GM12891 (cell line): ENCODE data around the gene AK8.

Experiments used
- POLR2A ChIP-seq: IDR thresholded peaks from 2 replicates; pipeline ENCODE4 v1.6.1; 2011; ENCODE audit warnings: low read depth, low read length, control low read depth
- POLR2AphosphoS5 ChIP-seq: IDR thresholded peaks from 2 replicates; pipeline ENCODE4 v1.6.1; 2011; ENCODE audit warnings: low read depth, low read length, control low read depth

GRCh38 chr9:132882616-132883015, 4.5 kb upstream of the AK8 start:
- no peak for TF ChIP-seq POLR2AphosphoS5
- TF ChIP-seq POLR2A: no peak
